HFFc6 (cell line): Measurements from ENCODE around the gene DCK. TPM values are rescaled to one million over a fixed set of nuclear protein-coding genes. Genes with fewer than 3 reads are reported as not detected.

Source experiments
- DNase-seq: peaks from one replicate; pipeline ENCODE4 v3.0.0-alpha.2; 2018
- H3K27ac Mint-ChIP-seq: 2 replicates; pipeline ENCODE4 v1.8.0; 2020; ENCODE audit warnings: mild to moderate bottlenecking, mixed read lengths
- H3K27me3 Mint-ChIP-seq: 2 replicates; pipeline ENCODE4 v1.8.0; 2021; ENCODE audit warnings: mild to moderate bottlenecking, moderate library complexity, mixed read lengths; ENCODE audit not compliant: insufficient read depth
- H3K36me3 Mint-ChIP-seq: 2 replicates; pipeline ENCODE4 v1.8.0; 2021; ENCODE audit warnings: low read depth, mixed read lengths
- H3K4me1 Mint-ChIP-seq: 2 replicates; pipeline ENCODE4 v1.8.0; 2020; ENCODE audit warnings: low read depth, mixed read lengths
- H3K4me3 Mint-ChIP-seq: 2 replicates; pipeline ENCODE4 v1.8.0; 2020; ENCODE audit warnings: mild to moderate bottlenecking, moderate library complexity, mixed read lengths
- H3K9me3 Mint-ChIP-seq: 2 replicates; pipeline ENCODE4 v1.8.0; 2020; ENCODE audit warnings: mild to moderate bottlenecking, mixed read lengths
- total RNA-seq, 6 experiments: library from RNA; stranded (reverse); fragmentation: NEBNext Ultra II Directional; extraction: Animal tissue kit (Norgen Biotek cat#: 25700); gene quantifications; 2 replicates in 1 of 6; 3 replicates in 5 of 6; pipeline ENCODE4 v1.2.3, GENCODE V29; 2021
- TF ChIP-seq, protein P1 (sequence below): fragments of 200-600 bp; sonication (generic); IDR thresholded peaks from 2 replicates; pipeline ENCODE4 v1.5.0; 2021; ENCODE audit warnings: antibody characterized with exemption, mild to moderate bottlenecking

DCK gene
- total RNA-seq, 6 experiments from 2014 or later: 13.1 to 23.9 (median 22.3) TPM

DNA sequence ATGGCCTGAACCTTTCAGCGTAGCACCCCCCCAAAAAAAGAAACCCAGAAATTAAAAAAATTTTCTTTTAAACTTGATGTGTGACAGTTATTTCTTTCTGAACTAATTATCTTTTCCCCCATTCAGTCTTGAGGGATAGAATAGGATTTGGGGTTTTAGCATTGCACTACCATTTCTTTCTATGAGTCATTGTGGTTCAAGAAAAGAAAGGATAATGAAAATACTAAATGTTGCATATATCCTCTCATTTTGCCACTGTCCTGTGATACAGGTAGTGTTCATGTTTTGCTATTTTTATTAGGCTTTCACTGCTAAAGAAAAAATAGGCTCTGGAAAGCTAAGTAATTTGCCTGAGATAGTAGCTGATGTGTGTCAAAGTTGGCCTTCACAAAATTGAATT, 39.4 kb upstream of the DCK start:
- no peak for DNase-seq
- H3K36me3 Mint-ChIP-seq: peaks cover 10% of the 10 kb centered on the region; the same call in 1 of the 2 replicates
- H3K27ac Mint-ChIP-seq: peak overlapping the region; percentile 55; the same call in 1 of the 2 replicates
- no peaks in the 10 kb centered on the region for H3K9me3 Mint-ChIP-seq
- peaks cover 47% of the 10 kb centered on the region for H3K4me1 Mint-ChIP-seq
- TF ChIP-seq, protein P1, sequence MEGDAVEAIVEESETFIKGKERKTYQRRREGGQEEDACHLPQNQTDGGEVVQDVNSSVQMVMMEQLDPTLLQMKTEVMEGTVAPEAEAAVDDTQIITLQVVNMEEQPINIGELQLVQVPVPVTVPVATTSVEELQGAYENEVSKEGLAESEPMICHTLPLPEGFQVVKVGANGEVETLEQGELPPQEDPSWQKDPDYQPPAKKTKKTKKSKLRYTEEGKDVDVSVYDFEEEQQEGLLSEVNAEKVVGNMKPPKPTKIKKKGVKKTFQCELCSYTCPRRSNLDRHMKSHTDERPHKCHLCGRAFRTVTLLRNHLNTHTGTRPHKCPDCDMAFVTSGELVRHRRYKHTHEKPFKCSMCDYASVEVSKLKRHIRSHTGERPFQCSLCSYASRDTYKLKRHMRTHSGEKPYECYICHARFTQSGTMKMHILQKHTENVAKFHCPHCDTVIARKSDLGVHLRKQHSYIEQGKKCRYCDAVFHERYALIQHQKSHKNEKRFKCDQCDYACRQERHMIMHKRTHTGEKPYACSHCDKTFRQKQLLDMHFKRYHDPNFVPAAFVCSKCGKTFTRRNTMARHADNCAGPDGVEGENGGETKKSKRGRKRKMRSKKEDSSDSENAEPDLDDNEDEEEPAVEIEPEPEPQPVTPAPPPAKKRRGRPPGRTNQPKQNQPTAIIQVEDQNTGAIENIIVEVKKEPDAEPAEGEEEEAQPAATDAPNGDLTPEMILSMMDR: no peak
- H3K27me3 Mint-ChIP-seq: peaks cover 1% of the 10 kb centered on the region; the same call in 1 of the 2 replicates
- H3K4me3 Mint-ChIP-seq: no peak overlapping the region

DNA sequence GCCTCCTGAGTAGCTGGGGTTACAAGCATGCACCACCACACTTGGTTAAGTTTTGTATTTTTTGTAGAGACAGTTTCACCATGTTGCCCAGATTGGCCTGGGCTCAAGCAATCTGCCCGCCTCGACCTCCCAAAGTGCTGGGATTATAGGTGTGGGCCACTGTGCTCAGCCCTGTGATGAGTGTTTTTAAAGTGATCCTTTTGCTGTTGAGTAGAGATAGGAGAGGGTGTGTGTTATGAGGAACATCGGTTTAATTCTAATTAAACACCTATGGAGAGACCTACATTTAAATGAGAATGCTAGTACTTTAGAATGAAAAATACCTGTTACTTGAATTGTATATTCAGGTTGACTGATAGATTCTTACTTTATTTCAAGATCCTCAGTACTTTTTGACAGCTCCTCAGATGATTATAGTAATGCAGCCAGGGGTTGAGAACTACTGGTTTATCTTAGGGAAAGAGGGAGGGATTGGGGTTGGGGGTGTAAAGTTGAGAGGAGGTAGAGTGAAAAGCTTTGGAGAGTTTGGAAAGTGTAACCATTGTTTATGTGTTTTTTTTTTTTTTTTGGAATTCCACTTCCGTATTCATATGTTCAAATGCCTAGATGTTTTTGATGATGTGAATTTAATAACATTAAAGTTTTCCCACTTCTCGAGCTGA, 36.8 kb upstream of the DCK start:
- peaks cover 21% of the 10 kb centered on the region; the same call in 1 of the 2 replicates for H3K36me3 Mint-ChIP-seq
- peaks cover 49% of the 10 kb centered on the region for H3K4me1 Mint-ChIP-seq
- H3K9me3 Mint-ChIP-seq: no peaks in the 10 kb centered on the region
- H3K4me3 Mint-ChIP-seq: no peak overlapping the region
- DNase-seq: no peak
- H3K27me3 Mint-ChIP-seq: peaks cover 1% of the 10 kb centered on the region; the same call in 1 of the 2 replicates
- peak overlapping the region; percentile 47; the same call in 1 of the 2 replicates for H3K27ac Mint-ChIP-seq
- TF ChIP-seq, protein P1: no peak

GRCh38 chr4:70958681-70959080, 34.8 kb upstream of the DCK start:
- H3K36me3 Mint-ChIP-seq: peaks cover 16% of the 10 kb centered on the region; the same call in 1 of the 2 replicates
- peak overlapping the region; percentile 56 for H3K4me3 Mint-ChIP-seq
- peaks cover 41% of the 10 kb centered on the region for H3K4me1 Mint-ChIP-seq
- TF ChIP-seq, protein P1: no peak
- DNase-seq: peak; percentile 84
- H3K27ac Mint-ChIP-seq: peak overlapping the region; percentile 83
- peaks cover 1% of the 10 kb centered on the region; the same call in 1 of the 2 replicates for H3K27me3 Mint-ChIP-seq
- H3K9me3 Mint-ChIP-seq: no peaks in the 10 kb centered on the region

GRCh38 chr4:70969076-70969475, 24.4 kb upstream of the DCK start:
- TF ChIP-seq, protein P1: no peak
- no peak for DNase-seq
- no peaks in the 10 kb centered on the region for H3K4me1 Mint-ChIP-seq
- no peaks in the 10 kb centered on the region for H3K27me3 Mint-ChIP-seq
- H3K4me3 Mint-ChIP-seq: no peak overlapping the region
- H3K36me3 Mint-ChIP-seq: peaks cover 13% of the 10 kb centered on the region
- H3K9me3 Mint-ChIP-seq: no peaks in the 10 kb centered on the region
- H3K27ac Mint-ChIP-seq: no peak overlapping the region

DNA sequence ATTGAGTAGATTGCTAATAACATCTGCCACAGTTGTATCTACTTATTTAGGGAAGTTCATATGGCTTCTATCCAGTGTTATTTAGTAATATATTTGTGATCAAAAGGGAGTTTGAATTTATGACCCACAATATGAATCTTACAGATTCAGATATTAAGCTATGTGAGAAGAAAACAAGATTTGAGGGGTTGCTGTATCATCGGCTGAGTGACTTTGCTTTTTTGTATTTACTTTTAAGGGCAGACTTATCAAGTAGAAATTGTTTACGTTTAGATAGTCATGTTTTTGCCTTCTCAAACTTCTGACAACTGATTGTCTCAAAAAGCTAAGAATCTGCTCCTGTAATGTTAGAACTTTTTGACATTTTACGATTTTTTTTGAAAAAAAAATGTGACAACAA, 17.2 kb upstream of the DCK start:
- DNase-seq: no peak
- Mint-ChIP-seq H3K4me3 (no peak overlapping the region), H3K27me3 (no peaks in the 10 kb centered on the region), H3K27ac (no peak overlapping the region), H3K4me1 (no peaks in the 10 kb centered on the region), H3K36me3 (peaks cover 5% of the 10 kb centered on the region; the same call in 1 of the 2 replicates), H3K9me3 (no peaks in the 10 kb centered on the region)
- TF ChIP-seq, protein P1: no peak
